ENCODE measurements around the gene WDHD1.
"Not testable (repeated sequence)": the region's sequence is repeated elsewhere in the genome, so short reads cannot be mapped to it uniquely, and the experiment has no call there.

Gene WDHD1

GRCh38 chr14:54901380-54902142, 125.3 kb downstream of the WDHD1 start:
- Histone ChIP-seq H3K9ac (ENCODE audit: low read depth in 1 of 2, low read length in 2 of 2) (peak overlapping the region; percentile 91), H3K4me1 (ENCODE audit: control insufficient read depth in 1 of 2, insufficient read depth in 2 of 2, low read length in 2 of 2) (peaks cover 6 to 16% of the 10 kb centered on the region in 2 donors), H3K27me3 (ENCODE audit: control insufficient read depth in 1 of 2, insufficient read depth in 2 of 2, low read length in 2 of 2) (no peaks in the 10 kb centered on the region), H3K36me3 (ENCODE audit: control insufficient read depth in 1 of 2, insufficient read depth in 2 of 2, low read length in 2 of 2) (no peaks in the 10 kb centered on the region), H3K27ac (ENCODE audit: low read depth, low read length) (peak overlapping the region; percentile 56), H3K4me3 (ENCODE audit: low read depth in 1 of 2, low read length in 2 of 2) (peak overlapping the region; percentile 87 to 96), H3K9me3 (ENCODE audit: control insufficient read depth in 1 of 2, low read length in 2 of 2) (no peaks in the 10 kb centered on the region)

GRCh38 chr14:54899573-54899972, 127.3 kb downstream of the WDHD1 start:
- Histone ChIP-seq H3K9ac (ENCODE audit: low read depth in 1 of 2, low read length in 2 of 2) (no peak overlapping the region), H3K4me3 (ENCODE audit: low read depth in 1 of 2, low read length in 2 of 2) (no peak overlapping the region), H3K27me3 (ENCODE audit: control insufficient read depth in 1 of 2, insufficient read depth in 2 of 2, low read length in 2 of 2) (no peaks in the 10 kb centered on the region), H3K27ac (ENCODE audit: low read depth, low read length) (no peak overlapping the region), H3K4me1 (ENCODE audit: control insufficient read depth in 1 of 2, insufficient read depth in 2 of 2, low read length in 2 of 2) (peaks cover 6 to 16% of the 10 kb centered on the region in 2 donors), H3K36me3 (ENCODE audit: control insufficient read depth in 1 of 2, insufficient read depth in 2 of 2, low read length in 2 of 2) (no peaks in the 10 kb centered on the region), H3K9me3 (ENCODE audit: control insufficient read depth in 1 of 2, low read length in 2 of 2) (no peaks in the 10 kb centered on the region)

GRCh38 chr14:54897809-54898555, 128.9 kb downstream of the WDHD1 start:
- not testable (repeated sequence) for H3K36me3 ChIP-seq (ENCODE audit: control insufficient read depth in 1 of 2, insufficient read depth in 2 of 2, low read length in 2 of 2)

GRCh38 chr14:54895683-54896082, 131.2 kb downstream of the WDHD1 start:
- Histone ChIP-seq H3K36me3 (ENCODE audit: control insufficient read depth in 1 of 2, insufficient read depth in 2 of 2, low read length in 2 of 2) (no peaks in the 10 kb centered on the region), H3K27ac (ENCODE audit: low read depth, low read length) (no peak overlapping the region), H3K9ac (ENCODE audit: low read depth in 1 of 2, low read length in 2 of 2) (no peak overlapping the region), H3K27me3 (ENCODE audit: control insufficient read depth in 1 of 2, insufficient read depth in 2 of 2, low read length in 2 of 2) (no peaks in the 10 kb centered on the region), H3K4me1 (ENCODE audit: control insufficient read depth in 1 of 2, insufficient read depth in 2 of 2, low read length in 2 of 2) (peaks cover under 1 to 2% of the 10 kb centered on the region in 2 donors), H3K9me3 (ENCODE audit: control insufficient read depth in 1 of 2, low read length in 2 of 2) (no peaks in the 10 kb centered on the region), H3K4me3 (ENCODE audit: low read depth in 1 of 2, low read length in 2 of 2) (no peak overlapping the region)

More at GRCh38 chr14:54897809-54898555, 128.9 kb downstream of the WDHD1 start:
- peaks cover 6 to 12% of the 10 kb centered on the region in 2 donors for H3K4me1 ChIP-seq (ENCODE audit: control insufficient read depth in 1 of 2, insufficient read depth in 2 of 2, low read length in 2 of 2)
- not testable (repeated sequence) for H3K9me3 ChIP-seq (ENCODE audit: control insufficient read depth in 1 of 2, low read length in 2 of 2); H3K9ac ChIP-seq (ENCODE audit: low read depth in 1 of 2, low read length in 2 of 2); H3K27ac ChIP-seq (ENCODE audit: low read depth, low read length); H3K27me3 ChIP-seq (ENCODE audit: control insufficient read depth in 1 of 2, insufficient read depth in 2 of 2, low read length in 2 of 2); H3K4me3 ChIP-seq (ENCODE audit: low read depth in 1 of 2, low read length in 2 of 2)

- H3K9me3 ChIP-seq (ENCODE audit: control insufficient read depth in 1 of 2, low read length in 2 of 2): no peaks in the 10 kb centered on the region
- H3K4me1 ChIP-seq (ENCODE audit: control insufficient read depth in 1 of 2, insufficient read depth in 2 of 2, low read length in 2 of 2): no peaks in the 10 kb centered on the region
- no peak overlapping the region for H3K4me3 ChIP-seq (ENCODE audit: low read depth in 1 of 2, low read length in 2 of 2)
- H3K36me3 ChIP-seq (ENCODE audit: control insufficient read depth in 1 of 2, insufficient read depth in 2 of 2, low read length in 2 of 2): no peaks in the 10 kb centered on the region
- H3K9ac ChIP-seq (ENCODE audit: low read depth in 1 of 2, low read length in 2 of 2): no peak overlapping the region
- no peaks in the 10 kb centered on the region for H3K27me3 ChIP-seq (ENCODE audit: control insufficient read depth in 1 of 2, insufficient read depth in 2 of 2, low read length in 2 of 2)
- no peak overlapping the region for H3K27ac ChIP-seq (ENCODE audit: low read depth, low read length)
Observed at GRCh38 chr14:54894995-54895394, 131.9 kb downstream of the WDHD1 start.

- Histone ChIP-seq H3K4me1 (ENCODE audit: control insufficient read depth in 1 of 2, insufficient read depth in 2 of 2, low read length in 2 of 2) (no peaks in the 10 kb centered on the region), H3K27ac (ENCODE audit: low read depth, low read length) (no peak overlapping the region), H3K4me3 (ENCODE audit: low read depth in 1 of 2, low read length in 2 of 2) (no peak overlapping the region), H3K36me3 (ENCODE audit: control insufficient read depth in 1 of 2, insufficient read depth in 2 of 2, low read length in 2 of 2) (no peaks in the 10 kb centered on the region), H3K27me3 (ENCODE audit: control insufficient read depth in 1 of 2, insufficient read depth in 2 of 2, low read length in 2 of 2) (no peaks in the 10 kb centered on the region), H3K9ac (ENCODE audit: low read depth in 1 of 2, low read length in 2 of 2) (no peak overlapping the region), H3K9me3 (ENCODE audit: control insufficient read depth in 1 of 2, low read length in 2 of 2) (no peaks in the 10 kb centered on the region)
Observed at GRCh38 chr14:54893151-54893760, 133.6 kb downstream of the WDHD1 start.

GRCh38 chr14:54891471-54892245, 135.2 kb downstream of the WDHD1 start:
- Histone ChIP-seq H3K36me3 (ENCODE audit: control insufficient read depth in 1 of 2, insufficient read depth in 2 of 2, low read length in 2 of 2) (no peaks in the 10 kb centered on the region), H3K27me3 (ENCODE audit: control insufficient read depth in 1 of 2, insufficient read depth in 2 of 2, low read length in 2 of 2) (no peaks in the 10 kb centered on the region), H3K4me1 (ENCODE audit: control insufficient read depth in 1 of 2, insufficient read depth in 2 of 2, low read length in 2 of 2) (no peaks in the 10 kb centered on the region), H3K4me3 (ENCODE audit: low read depth in 1 of 2, low read length in 2 of 2) (no peak overlapping the region), H3K9ac (ENCODE audit: low read depth in 1 of 2, low read length in 2 of 2) (no peak overlapping the region), H3K9me3 (ENCODE audit: control insufficient read depth in 1 of 2, low read length in 2 of 2) (no peaks in the 10 kb centered on the region), H3K27ac (ENCODE audit: low read depth, low read length) (no peak overlapping the region)

GRCh38 chr14:54890788-54891187, 136.1 kb downstream of the WDHD1 start:
- Histone ChIP-seq H3K9me3 (ENCODE audit: control insufficient read depth in 1 of 2, low read length in 2 of 2) (no peaks in the 10 kb centered on the region), H3K9ac (ENCODE audit: low read depth in 1 of 2, low read length in 2 of 2) (no peak overlapping the region), H3K27me3 (ENCODE audit: control insufficient read depth in 1 of 2, insufficient read depth in 2 of 2, low read length in 2 of 2) (no peaks in the 10 kb centered on the region), H3K4me3 (ENCODE audit: low read depth in 1 of 2, low read length in 2 of 2) (no peak overlapping the region), H3K27ac (ENCODE audit: low read depth, low read length) (no peak overlapping the region), H3K4me1 (ENCODE audit: control insufficient read depth in 1 of 2, insufficient read depth in 2 of 2, low read length in 2 of 2) (no peaks in the 10 kb centered on the region), H3K36me3 (ENCODE audit: control insufficient read depth in 1 of 2, insufficient read depth in 2 of 2, low read length in 2 of 2) (no peaks in the 10 kb centered on the region)

GRCh38 chr14:54889919-54890318, 137.0 kb downstream of the WDHD1 start:
- H3K4me1 ChIP-seq (ENCODE audit: control insufficient read depth in 1 of 2, insufficient read depth in 2 of 2, low read length in 2 of 2): no peaks in the 10 kb centered on the region
- H3K9ac ChIP-seq (ENCODE audit: low read depth in 1 of 2, low read length in 2 of 2): no peak overlapping the region
- no peaks in the 10 kb centered on the region for H3K36me3 ChIP-seq (ENCODE audit: control insufficient read depth in 1 of 2, insufficient read depth in 2 of 2, low read length in 2 of 2)
- H3K27me3 ChIP-seq (ENCODE audit: control insufficient read depth in 1 of 2, insufficient read depth in 2 of 2, low read length in 2 of 2): no peaks in the 10 kb centered on the region
- H3K27ac ChIP-seq (ENCODE audit: low read depth, low read length): no peak overlapping the region
- H3K4me3 ChIP-seq (ENCODE audit: low read depth in 1 of 2, low read length in 2 of 2): no peak overlapping the region
- H3K9me3 ChIP-seq (ENCODE audit: control insufficient read depth in 1 of 2, low read length in 2 of 2): no peaks in the 10 kb centered on the region

Measured in duodenal mucosa (tissue), 2 donors.